LNCaP clone FGC (cell line): Measurements from ENCODE around the gene ADAMTS2.

Experiments
- DNase-seq: peaks from one replicate; pipeline ENCODE4 v3.0.0-alpha.2; 2011; ENCODE audit warnings: low read depth
- H3K4me3 ChIP-seq: 2 replicates; pipeline ENCODE4 v1.5.1; 2011; ENCODE audit warnings: mild to moderate bottlenecking, low read depth, low read length, control low read depth
- TF ChIP-seq, protein P1 (sequence below): IDR thresholded peaks from 2 replicates; pipeline ENCODE4 v1.5.1; 2012; ENCODE audit warnings: mild to moderate bottlenecking; ENCODE audit not compliant: control insufficient read depth, insufficient read depth; ENCODE audit errors: extremely low read depth

ADAMTS2 gene

GRCh38 chr5:179270581-179271427 is 74.5 kb downstream of the ADAMTS2 start:
- H3K4me3 ChIP-seq, result no peak overlapping the region
- TF ChIP-seq, protein P1, sequence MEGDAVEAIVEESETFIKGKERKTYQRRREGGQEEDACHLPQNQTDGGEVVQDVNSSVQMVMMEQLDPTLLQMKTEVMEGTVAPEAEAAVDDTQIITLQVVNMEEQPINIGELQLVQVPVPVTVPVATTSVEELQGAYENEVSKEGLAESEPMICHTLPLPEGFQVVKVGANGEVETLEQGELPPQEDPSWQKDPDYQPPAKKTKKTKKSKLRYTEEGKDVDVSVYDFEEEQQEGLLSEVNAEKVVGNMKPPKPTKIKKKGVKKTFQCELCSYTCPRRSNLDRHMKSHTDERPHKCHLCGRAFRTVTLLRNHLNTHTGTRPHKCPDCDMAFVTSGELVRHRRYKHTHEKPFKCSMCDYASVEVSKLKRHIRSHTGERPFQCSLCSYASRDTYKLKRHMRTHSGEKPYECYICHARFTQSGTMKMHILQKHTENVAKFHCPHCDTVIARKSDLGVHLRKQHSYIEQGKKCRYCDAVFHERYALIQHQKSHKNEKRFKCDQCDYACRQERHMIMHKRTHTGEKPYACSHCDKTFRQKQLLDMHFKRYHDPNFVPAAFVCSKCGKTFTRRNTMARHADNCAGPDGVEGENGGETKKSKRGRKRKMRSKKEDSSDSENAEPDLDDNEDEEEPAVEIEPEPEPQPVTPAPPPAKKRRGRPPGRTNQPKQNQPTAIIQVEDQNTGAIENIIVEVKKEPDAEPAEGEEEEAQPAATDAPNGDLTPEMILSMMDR, result no peak
- no peak for DNase-seq

DNA sequence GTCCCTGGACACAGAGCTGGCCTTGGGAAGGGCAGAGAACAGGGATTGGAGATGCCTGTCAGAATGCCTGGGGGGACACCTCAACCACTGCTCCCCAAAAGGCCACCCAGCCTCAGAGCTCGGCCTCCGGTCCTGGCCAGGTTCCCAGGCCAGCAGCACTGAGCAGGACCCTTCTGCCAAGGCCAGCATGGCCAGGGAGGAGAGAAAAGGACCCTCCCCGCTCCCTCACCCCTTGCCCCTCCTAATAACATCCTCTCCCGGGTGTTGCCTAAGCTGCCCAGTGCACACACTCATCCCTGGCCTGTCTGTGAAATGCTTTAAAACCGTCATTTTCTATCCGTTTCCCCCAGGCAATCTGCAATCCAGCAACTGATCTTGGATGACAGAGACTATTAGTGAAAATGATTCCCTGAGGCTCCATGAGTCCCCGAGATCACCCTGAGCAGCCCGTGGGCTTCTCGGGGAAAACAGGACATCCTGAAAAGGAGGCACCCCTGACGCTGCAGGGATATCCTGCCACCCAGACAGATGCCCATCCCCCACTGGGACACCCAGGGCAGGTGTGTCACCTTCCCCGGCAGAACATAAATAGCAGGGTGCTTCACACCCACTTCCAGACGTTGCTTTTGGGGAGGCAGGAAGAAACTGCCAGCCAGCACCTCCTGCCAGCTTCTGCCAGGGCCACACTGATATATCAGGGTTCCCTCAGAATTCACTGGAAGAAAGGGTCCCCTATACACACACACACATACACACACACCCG is 75.3 kb downstream of the ADAMTS2 start:
- H3K4me3 ChIP-seq, result no peak overlapping the region
- no peak for DNase-seq
- TF ChIP-seq, protein P1, result no peak

- DNase-seq, result no peak
- no peak overlapping the region for H3K4me3 ChIP-seq
- TF ChIP-seq, protein P1, result no peak
These were observed 76.1 kb downstream of the ADAMTS2 start for GRCh38 chr5:179268966-179269693.

DNA sequence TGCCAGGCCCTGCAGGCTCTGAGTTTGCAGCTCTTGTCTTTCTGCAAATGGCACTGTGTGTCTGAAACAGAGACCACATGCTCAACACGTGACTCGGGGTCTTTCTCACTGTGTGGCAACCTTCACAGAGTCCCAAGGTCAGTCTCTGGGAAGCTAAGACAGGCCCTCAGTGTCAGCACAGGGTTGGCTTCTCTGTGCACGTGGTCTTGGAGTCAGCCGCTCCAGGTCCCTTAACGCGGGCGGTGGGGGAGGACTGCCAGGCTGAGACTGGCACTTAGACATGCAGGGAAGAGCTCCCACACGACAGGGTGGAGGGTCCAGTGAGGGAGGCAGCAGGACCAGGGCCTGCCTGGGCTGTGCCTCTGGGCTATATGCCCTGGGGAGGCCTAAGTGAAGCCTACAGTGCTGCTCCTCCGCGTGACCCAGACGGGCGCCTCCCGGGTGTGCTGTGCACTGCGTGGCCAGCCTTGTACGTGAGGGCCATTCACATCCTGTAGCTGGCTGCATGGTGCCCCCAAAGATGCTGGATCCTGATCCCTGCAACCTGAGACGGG is 76.8 kb downstream of the ADAMTS2 start:
- TF ChIP-seq, protein P1, result no peak

GRCh38 chr5:179267671-179268083 is 77.6 kb downstream of the ADAMTS2 start:
- no peak for DNase-seq
- TF ChIP-seq, protein P1, result no peak
- H3K4me3 ChIP-seq, result no peak overlapping the region

More for the DNA sequence above, 76.8 kb downstream of the ADAMTS2 start:
- DNase-seq, result no peak
- no peak overlapping the region for H3K4me3 ChIP-seq

DNA sequence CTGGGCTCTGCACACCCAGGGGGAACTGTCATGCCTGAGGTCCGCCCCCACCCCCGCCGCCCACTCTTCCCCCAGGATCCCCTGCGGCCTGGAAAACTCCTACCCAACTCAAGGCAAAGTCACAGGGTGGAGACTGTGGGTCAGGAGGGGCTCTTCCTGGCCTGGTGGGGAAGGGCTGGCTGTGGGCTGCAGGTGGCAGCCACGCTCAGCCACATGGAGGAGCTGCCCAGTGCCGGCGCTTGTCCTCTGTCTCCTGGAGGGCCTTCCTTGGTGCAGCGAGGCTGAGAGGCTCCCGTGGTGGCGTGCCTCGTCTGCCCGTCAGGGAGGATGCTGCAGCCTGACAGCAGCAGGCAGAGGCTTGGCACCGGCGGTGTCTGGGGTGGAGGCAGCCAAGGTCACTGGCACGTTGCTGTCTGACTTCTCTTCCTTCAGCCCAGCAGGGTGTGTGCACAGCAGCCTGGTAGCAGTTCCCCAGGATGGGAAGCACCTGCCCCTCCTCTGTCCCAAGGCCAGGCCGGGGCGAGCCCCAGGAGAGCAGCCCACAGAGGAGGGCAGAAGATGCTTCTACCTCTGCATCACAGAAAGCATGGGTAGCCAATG is 78.1 kb downstream of the ADAMTS2 start:
- TF ChIP-seq, protein P1, result no peak

More for the DNA sequence above, 78.1 kb downstream of the ADAMTS2 start:
- H3K4me3 ChIP-seq, result no peak overlapping the region
- no peak for DNase-seq
